Measurements from ENCODE around the gene COIL.
A peak's percentile ranks its signal among the peaks of the same experiment; 100 is the strongest.
"Not testable (repeated sequence)": the region's sequence is repeated elsewhere in the genome, so short reads cannot be mapped to it uniquely, and the experiment has no call there.

COIL gene

DNA sequence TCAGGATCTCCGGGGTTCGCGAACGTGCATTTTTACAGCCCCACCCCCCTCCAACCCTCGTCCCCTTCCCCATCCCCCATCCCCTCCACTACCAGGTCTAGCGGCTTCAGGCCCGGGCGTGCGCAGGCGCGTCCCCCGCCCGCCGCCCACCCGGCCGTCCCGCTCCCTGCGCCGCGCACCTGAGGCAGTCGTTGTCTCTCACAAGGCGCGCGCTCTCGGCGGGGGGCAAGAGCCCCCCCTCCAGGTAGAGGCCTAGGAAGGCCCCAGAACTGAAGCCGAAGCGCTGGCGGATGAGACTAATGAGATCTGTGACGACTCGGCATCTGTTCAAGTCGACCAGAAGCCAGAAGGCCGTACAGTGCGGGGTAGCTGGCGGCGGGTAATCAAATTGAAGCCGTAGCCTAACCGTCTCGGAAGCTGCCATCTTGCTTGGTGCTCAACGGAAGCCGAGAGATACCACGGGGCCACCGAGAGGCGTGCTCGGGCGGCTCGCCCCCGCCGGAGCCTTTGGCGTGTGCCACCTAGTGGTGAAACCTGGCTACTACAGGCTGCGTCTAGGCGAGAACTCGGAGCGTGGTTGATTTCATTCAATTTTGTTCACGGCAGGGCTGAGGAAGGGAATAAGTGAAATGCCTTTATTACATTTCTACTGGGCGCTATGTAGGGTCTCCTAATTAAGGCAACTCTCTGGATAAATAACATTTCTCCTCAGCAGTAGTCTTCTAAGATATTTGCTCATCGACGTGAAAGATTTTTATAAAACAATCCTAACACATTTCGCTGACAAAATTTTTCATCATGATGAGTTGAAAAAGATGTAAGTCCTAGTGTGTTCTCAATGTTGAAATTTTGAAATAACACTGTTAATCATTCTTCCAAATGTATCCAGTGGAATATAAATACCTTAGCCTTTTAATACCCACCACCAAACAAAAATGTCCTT is at the start of gene COIL:
COIL (minus strand) TSS at position 455 of the 943 bp plus-strand sequence; CDS start at position 424, 31 bp downstream.
- peak; percentile 72 for DNase-seq

- DNase-seq = no peak
Measured at GRCh38 chr17:57010487-57010886, 49.6 kb upstream of the COIL start.

- peak; percentile 43 for DNase-seq
Measured at GRCh38 chr17:57009737-57010445, 49.0 kb upstream of the COIL start.

GRCh38 chr17:57008958-57009357 is 48.1 kb upstream of the COIL start:
- DNase-seq = no peak

GRCh38 chr17:57006040-57006439 is 45.2 kb upstream of the COIL start:
- DNase-seq = no peak

DNA sequence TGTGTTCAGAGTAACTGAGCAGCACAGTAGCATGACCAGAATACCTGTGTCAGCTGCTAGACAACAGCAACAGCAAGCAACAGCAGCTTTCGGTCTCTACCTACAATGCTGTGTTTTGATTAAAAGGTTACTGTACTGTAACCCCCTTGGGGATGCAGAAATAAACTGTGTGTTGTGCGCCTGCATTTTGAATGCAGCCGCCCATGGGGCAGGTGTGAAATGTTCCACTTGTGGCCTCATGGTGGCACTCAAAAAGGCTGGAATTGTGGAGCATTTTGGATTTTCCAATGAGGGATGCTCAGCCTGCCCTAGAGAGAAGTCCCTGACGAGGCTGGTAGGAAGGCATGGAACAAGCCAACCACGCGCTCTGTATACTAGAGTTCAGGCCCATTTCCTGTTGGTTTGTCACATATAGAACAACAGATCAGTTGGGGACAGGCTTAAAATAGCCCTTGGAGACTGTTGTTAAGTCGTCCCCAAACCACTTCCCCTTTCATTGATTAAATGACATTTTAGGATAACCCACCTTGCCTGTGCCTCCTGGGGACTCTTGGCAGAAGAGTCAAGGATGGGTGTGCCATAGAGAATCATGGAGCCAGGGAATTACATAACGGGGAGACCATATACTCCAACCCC is 44.2 kb upstream of the COIL start:
- DNase-seq = no peak

DNA sequence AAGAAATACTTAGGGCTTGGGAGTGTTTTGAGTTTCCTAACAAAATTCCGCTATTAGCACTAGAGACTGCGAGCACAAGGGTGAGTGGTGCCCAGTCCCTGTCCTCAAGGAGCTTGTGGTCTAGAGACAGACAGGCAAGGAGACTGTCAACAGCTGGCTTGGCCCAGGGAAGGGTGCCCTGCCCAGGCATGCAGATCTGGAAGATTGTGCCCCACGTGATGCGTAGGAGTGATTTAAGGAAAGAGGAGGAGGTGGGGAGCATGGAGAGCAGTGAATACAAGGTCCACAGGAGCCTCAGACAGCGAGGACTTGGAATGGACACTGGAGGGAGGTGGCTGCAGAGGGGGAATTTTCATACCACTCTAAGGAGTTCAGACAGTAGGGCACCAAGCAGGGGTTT is 42.1 kb upstream of the COIL start:
- DNase-seq = no peak

DNA sequence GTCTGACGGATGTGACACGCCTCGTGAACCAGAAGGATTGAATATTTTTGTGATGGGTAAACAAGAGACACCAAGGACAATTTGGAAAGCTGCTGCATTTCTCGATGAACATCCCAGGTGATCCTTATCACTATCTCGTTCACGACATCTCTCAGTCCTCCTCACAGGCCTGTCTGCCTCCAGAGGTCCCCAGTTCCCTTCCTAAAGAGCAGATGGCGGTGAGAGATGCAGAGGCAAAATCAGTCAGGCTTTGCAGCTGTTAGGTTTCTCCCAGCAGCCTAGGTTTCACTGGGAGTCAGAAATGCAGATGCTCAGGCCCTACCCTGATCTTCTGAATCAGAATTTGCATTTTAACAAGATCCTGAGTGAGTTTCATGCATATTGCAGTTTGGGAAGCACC is 40.7 kb upstream of the COIL start:
- no peak for DNase-seq

GRCh38 chr17:56997313-56997712 is 36.5 kb upstream of the COIL start:
- no peak for DNase-seq

DNA sequence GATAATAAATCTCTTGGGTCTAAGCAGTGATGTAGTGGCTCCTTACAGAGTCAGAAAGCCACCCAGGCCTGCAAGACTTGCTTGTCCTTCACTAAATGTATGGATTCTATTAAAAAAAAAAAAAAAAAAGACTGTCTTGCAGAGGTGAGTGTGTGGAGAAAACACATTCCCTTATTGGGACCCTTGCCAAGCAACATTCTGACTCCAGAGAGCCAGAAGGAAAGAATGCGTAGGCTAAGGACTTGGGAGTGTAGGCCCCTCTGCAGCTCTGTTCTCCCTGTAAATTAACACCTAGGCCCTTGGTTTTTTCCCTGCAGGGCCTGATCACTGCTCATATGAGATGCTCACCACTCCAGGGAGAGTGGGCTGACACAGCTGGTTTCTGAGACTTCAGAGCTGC is 34.9 kb upstream of the COIL start:
- no peak for DNase-seq

GRCh38 chr17:56994009-56994792 is 33.4 kb upstream of the COIL start:
- DNase-seq = no peak

DNA sequence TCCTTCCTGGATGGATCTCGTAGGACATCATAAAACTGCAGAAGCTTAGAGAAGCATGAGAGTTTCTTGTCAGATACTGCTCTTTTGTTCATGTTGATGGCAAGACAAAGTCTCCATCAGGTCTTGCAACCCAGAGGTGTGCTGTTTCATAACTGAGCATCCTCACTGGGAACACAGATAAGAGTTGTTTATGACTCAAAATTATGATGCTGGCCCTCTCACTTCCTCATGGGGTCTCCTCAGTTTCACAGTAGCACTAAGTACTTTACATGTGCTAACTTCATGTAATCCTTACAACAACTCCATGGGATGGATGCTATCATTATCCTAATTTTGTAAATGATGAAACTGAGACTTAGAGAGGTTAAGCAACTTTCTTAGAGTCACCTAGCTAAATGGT is 31.5 kb upstream of the COIL start:
- DNase-seq = no peak

- no peak for DNase-seq
Measured at GRCh38 chr17:56988901-56989572, 28.2 kb upstream of the COIL start.

DNA sequence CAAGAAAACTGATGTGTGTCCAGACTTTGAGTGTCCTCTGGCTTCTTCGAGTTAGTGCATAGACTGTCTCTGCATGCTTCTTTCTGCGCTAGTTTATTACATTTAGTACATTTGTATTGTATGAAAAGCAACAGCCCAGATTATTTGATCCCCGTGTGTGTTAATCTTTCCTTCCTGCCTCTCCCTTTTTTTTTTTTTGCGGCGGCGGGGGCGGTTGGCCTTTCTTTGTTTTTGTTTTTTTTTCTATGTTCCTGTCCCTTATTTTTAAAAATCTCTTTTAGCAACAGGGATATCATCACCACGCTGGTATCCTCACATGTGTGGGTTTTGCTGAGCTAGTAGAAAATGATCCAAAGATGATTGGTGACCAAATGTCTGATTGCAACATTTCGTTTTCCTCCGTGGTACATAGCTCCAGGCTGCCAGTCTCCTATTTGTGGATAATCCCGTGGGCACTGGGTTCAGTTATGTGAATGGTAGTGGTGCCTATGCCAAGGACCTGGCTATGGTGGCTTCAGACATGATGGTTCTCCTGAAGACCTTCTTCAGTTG is 26.5 kb upstream of the COIL start:
- no peak for DNase-seq

DNA sequence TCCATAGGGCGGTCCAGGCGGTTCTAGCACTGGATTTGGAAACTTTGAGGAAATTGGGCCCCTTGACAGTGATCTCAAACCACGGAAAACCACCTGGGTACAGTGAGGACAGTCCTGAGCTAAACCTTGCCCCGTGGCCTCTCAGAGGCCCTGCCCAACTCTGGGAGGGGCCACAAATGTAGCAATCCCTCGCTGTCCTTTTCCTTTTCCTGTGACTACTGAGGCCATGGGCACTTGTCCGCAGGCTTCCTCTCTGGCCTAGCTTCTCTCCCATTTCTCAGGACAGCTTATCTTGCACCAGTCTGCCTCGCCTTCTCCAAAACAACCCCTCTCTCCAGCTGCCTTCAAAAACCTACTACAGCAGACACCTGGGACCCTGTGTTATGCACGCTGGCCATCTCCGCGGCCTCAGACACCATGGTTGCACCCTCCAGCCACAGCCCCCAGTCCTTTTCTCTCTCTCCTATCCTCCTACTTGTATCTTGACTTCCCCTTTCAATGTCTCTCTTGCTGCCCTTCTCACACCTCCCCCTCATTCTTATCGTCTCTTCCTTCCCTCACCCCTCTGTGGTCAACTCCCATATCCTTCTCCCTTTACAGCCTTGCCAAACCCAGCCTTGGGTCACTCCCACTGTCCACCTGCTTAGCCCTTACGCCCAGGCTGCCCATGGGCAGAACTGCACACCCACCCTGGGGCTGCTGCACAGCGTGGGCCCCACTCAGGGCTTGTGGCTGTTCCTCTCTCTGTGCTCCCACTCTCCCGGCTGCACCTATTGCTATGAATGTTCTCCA is 24.7 kb upstream of the COIL start:
- no peak for DNase-seq

DNA sequence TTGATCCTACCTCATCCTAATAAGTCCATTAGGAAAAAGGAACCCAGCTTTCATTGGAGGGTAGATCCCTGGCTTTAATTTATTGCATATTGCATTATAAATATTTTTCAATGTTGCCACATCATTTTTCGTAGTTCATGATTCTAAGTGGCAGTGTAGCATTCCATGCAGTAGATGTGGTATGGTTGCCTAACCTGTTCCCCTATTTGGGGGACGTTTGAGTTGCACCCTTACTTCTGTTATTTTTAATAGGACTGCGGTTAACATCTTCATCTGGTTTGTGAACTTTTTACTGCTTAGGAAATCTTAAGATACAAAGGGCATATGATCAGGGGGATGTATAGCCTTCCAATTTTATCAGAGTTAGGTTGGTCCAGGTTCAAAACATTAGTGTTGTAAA is 22.5 kb upstream of the COIL start:
- DNase-seq = no peak

DNA sequence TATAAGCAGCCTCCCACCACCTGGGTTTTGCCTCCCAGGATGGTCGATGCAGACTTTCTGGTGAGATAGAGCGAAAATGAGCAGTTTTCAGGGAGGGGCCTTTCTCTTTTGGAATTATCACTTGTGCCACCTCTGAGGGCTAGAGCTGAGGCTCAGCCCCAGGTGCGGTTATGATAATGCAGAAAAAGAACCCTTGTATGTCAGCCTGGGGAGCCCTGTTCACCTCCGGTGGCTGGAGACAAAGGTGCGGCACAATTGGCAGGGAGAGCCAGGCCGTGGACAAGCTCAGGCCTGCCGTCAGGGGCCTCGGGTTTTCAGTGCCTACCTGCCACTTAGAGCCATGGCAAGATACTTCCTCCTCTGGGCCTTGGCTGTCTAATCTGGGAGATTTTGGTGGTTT is 21.5 kb upstream of the COIL start:
- no peak for DNase-seq

GRCh38 chr17:56980526-56980925 is 19.7 kb upstream of the COIL start:
- DNase-seq = not testable (repeated sequence)

GRCh38 chr17:56979091-56979480 is 18.2 kb upstream of the COIL start:
- DNase-seq = no peak

DNA sequence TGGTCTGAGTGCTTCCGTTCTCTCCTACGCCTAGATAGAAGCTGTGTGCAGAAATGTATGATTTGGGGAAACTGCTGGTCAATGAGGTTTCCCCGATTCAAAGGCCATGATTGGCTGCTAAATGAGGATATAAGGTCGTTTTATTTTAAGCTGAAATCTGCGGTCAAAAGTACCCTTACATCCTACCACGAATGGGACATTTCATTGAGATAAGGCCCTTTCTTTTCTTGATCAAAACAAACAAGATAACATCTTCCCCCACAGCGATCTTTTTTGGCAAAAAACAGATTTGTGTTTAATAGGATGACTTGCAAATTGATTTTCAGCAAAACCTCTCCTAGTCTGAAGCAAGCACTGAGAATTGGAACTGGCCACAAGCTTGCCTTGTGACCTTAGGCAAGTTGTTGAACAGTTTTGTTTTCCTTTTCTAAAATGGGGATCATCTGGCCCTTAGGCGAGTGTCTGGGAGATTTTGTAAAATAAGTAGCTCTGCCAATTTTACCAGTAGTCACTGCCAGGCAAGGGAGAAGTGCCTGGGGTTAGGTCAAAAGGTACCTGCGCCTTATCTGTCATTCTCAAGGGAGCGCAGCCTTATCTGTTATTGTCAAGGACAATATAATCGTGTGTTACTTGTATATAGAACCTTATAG is 17.7 kb upstream of the COIL start:
- no peak for DNase-seq

Measured in NCI-H748 treated with DMSO at 0.1 percent for 48 hours (cell line).